K562 (cell line): ENCODE measurements around the gene NLGN4X. TPM values are rescaled to one million over a fixed set of nuclear protein-coding genes. Genes with fewer than 3 reads are reported as not detected.

ENCODE experiments used
- ATAC-seq: fragments of 200-7000 bp; cut with Tn5 transposase; 3 replicates; pipeline ENCODE4 v1.9.1; 2020; ENCODE audit warnings: moderate library complexity
- BruUV-seq: library from RNA; stranded (reverse); fragments of 400-500 nt; replicated peaks from 2 replicates; lab custom pipeline; 2021; lab: Mats Ljungman, UMichigan
- CTCF ChIA-PET: fragments of 300-600 bp; formaldehyde crosslinking; extraction: SDS; loops from one replicate; lab custom pipeline; 2021; ENCODE audit warnings: low intra/inter-chr PET ratio; lab: Yijun Ruan, JAX
- POLR2A ChIA-PET: fragments of 300-600, 350-650 bp; sonication (Branson Sonifier 250); formaldehyde crosslinking; extraction: SDS; loops from one replicate; lab custom pipeline; 2021; ENCODE audit warnings: antibody characterized with exemption, inconsistent platforms; lab: Yijun Ruan, JAX
- DNase-seq, 4 experiments: peaks; one replicate each; pipeline versions ENCODE4 v3.0.0 to v3.0.0-alpha.2; 2011 to 2018; ENCODE audit warnings: low spot score in 3 of 4, mixed read lengths in 3 of 4; ENCODE audit errors: extremely low read depth in 1 of 4
- FAIRE-seq: peaks from 2 replicates; lab custom pipeline; 2011; peaks lifted over from hg19 to GRCh38; lab: Jason Lieb, UNC
- H2AFZ ChIP-seq: 2 replicates; pipeline ENCODE4 v1.6.0; 2011; ENCODE audit warnings: low read depth, low read length, control low read depth, inconsistent platforms
- H3K27ac ChIP-seq: fragments of 200-600 bp; 3 replicates; pipeline ENCODE4 v1.8.0; 2011; ENCODE audit warnings: low read depth, mild to moderate bottlenecking, control low read depth, inconsistent platforms, low read length, moderate library complexity, mixed read lengths; ENCODE audit errors: extremely low read depth
- H3K27me3 ChIP-seq, 2 experiments: fragments of 300-600 bp in 1 of 2; 2 replicates in 1 of 2; 3 replicates in 1 of 2; pipeline versions ENCODE4 v1.6.0 to v1.8.0; 2011; ENCODE audit warnings: inconsistent platforms in 2 of 2, low read length in 2 of 2, mild to moderate bottlenecking in 1 of 2, mixed read lengths in 1 of 2, moderate library complexity in 1 of 2; ENCODE audit not compliant: control insufficient read depth in 2 of 2, insufficient read depth in 2 of 2
- H3K36me3 ChIP-seq: fragments of 300-600 bp; 3 replicates; pipeline ENCODE4 v1.8.0; 2011; ENCODE audit warnings: mild to moderate bottlenecking, low read length, inconsistent platforms; ENCODE audit not compliant: control insufficient read depth, insufficient read depth
- H3K4me1 ChIP-seq, 2 experiments: fragments of 200-600 bp in 1 of 2; replicated peaks in 1 of 2; 2 replicates in 1 of 2; 3 replicates in 1 of 2; pipeline versions ENCODE4 v1.5.1 to v1.8.0; 2011; ENCODE audit warnings: inconsistent platforms in 2 of 2, low read length in 2 of 2, mild to moderate bottlenecking in 1 of 2, mixed read lengths in 1 of 2, moderate library complexity in 1 of 2; ENCODE audit not compliant: control insufficient read depth in 2 of 2, insufficient read depth in 2 of 2
- H3K4me2 ChIP-seq: 2 replicates; pipeline ENCODE4 v1.6.1; 2011; ENCODE audit warnings: low read length, control low read depth, inconsistent platforms, mixed read lengths; ENCODE audit not compliant: insufficient read depth
- H3K4me3 ChIP-seq: fragments of 200-600 bp; sonication (generic), shearing (Covaris generic); 2 replicates; pipeline ENCODE4 v1.5.1; 2016; ENCODE audit warnings: control low read depth, inconsistent platforms
- H3K79me2 ChIP-seq: fragments of 200-600 bp; 3 replicates; pipeline ENCODE4 v1.8.0; 2011; ENCODE audit warnings: low read length, inconsistent platforms; ENCODE audit not compliant: control insufficient read depth, insufficient read depth
- H3K9ac ChIP-seq, 2 experiments: 2 replicates each; pipeline versions ENCODE4 v1.6.0 to v1.6.1; 2011; ENCODE audit warnings: low read depth in 2 of 2, low read length in 2 of 2, control low read depth in 1 of 2, inconsistent platforms in 1 of 2, mild to moderate bottlenecking in 1 of 2, mixed read lengths in 1 of 2; ENCODE audit not compliant: insufficient read depth in 1 of 2
- H3K9me1 ChIP-seq: one replicate; pipeline ENCODE4 v1.6.0; 2011; ENCODE audit warnings: inconsistent platforms, mild to moderate bottlenecking, low read length, moderate library complexity; ENCODE audit not compliant: control insufficient read depth, insufficient read depth
- H3K9me3 ChIP-seq: replicated peaks from 2 replicates; pipeline ENCODE4 v1.5.1; 2011; ENCODE audit warnings: low read depth, low read length, inconsistent platforms; ENCODE audit not compliant: control insufficient read depth, insufficient read depth
- H4K20me1 ChIP-seq: replicated peaks from 2 replicates; pipeline ENCODE4 v1.6.1; 2011; ENCODE audit warnings: low read length, inconsistent platforms, mixed read lengths; ENCODE audit not compliant: control insufficient read depth, insufficient read depth
- EWSR1 ChIP-seq: fragments of 450-650 bp; IDR thresholded peaks from 2 replicates; pipeline ENCODE4 v1.6.1; 2018; ENCODE audit warnings: borderline replicate concordance, mild to moderate bottlenecking, low read depth, moderate library complexity; ENCODE audit not compliant: partially characterized antibody
- PHTF2 ChIP-seq: fragments of 250-450 bp; sonication (Bioruptor Pico); IDR thresholded peaks from 2 replicates; pipeline ENCODE4 v1.5.0; 2021; ENCODE audit warnings: mild to moderate bottlenecking
- RERE ChIP-seq: sonication (generic); formaldehyde crosslinking; IDR thresholded peaks from 2 replicates; pipeline ENCODE4 v1.8.0; 2023; ENCODE audit warnings: missing genetic modification reagents, mild to moderate bottlenecking, borderline replicate concordance
- ZBTB7A ChIP-seq: IDR thresholded peaks from 2 replicates; pipeline ENCODE4 v1.6.1; 2011; ENCODE audit warnings: low read depth, mild to moderate bottlenecking, low read length, moderate library complexity, borderline replicate concordance; ENCODE audit not compliant: control insufficient read depth
- WGBS: fragments of 100-300 bp; shearing (Covaris generic); methylation state at CpG from one replicate; pipeline ENCODE4 v1.1.6; 2016; ENCODE audit warnings: low coverage, mixed read lengths; ENCODE audit not compliant: insufficient coverage; ENCODE audit errors: missing lambda C conversion rate; 5-methylcytosine and 5-hydroxymethylcytosine counted together
- in situ Hi-C: fragments of 300-500 bp; cut with MboI; formaldehyde crosslinking; loops from 4 replicates; pipeline ENCODE4 v1.15.0; 2018; ENCODE audit warnings: inconsistent platforms, mixed read lengths
- intact Hi-C: fragments of 100-400 bp; cut with micrococcal nuclease; formaldehyde crosslinking; loops from 2 replicates; pipeline ENCODE4 v1.14.2; 2022
- polyA plus RNA-seq, 8 experiments: library from polyadenylated mRNA; depleted of rRNA in 4 of 8; stranded (reverse) in 5 of 8; unstranded in 3 of 8; fragments of >200 nt; fragmentation: Nextera tagmentation in 2 of 8; fragmentation: Illumina TruSeq in 1 of 8; extraction: Ambion mirVana in 2 of 8; extraction: Trizol in 1 of 8; gene quantifications; 2 replicates each; pipeline versions ENCODE4 v1.2.1 to v1.2.3, GENCODE V29; 2011 to 2014; ENCODE audit warnings: inconsistent platforms in 1 of 8, missing spikeins in 1 of 8
- total RNA-seq, 7 experiments: library from RNA; depleted of rRNA in 6 of 7; stranded (reverse); fragments of >200 nt in 6 of 7; fragmentation: Illumina TruSeq in 2 of 7; extraction: Trizol in 2 of 7; gene quantifications; 2 replicates each; pipeline versions ENCODE4 v1.2.1 to v1.2.3, GENCODE V29; 2011 to 2021; ENCODE audit warnings: low replicate concordance in 1 of 7
- TF ChIP-seq, protein P1 (sequence below): fragments of 450-650 bp; formaldehyde crosslinking; IDR thresholded peaks from 2 replicates; pipeline ENCODE4 v1.4.0; 2020; ENCODE audit warnings: mild to moderate bottlenecking, moderate library complexity
- TF ChIP-seq, protein P2 (sequence below), 3 experiments: IDR thresholded peaks in 2 of 3; conservative IDR thresholded peaks in 1 of 3; 2 replicates each; pipeline ENCODE4 v1.5.1; 2011 to 2012; ENCODE audit warnings: low read length in 3 of 3, mild to moderate bottlenecking in 3 of 3, control low read depth in 2 of 3, improper control_type of control experiment in 1 of 3, inconsistent platforms in 1 of 3, low read depth in 1 of 3, mixed read lengths in 1 of 3, moderate library complexity in 1 of 3; ENCODE audit not compliant: insufficient read depth in 2 of 3

NLGN4X gene
- total and polyA plus RNA-seq, 9 of the 15 experiments (the other 6 are each of a cell fraction or from before 2014, with no cell fraction given), result 0.07 TPM; not detected in 8

DNA sequence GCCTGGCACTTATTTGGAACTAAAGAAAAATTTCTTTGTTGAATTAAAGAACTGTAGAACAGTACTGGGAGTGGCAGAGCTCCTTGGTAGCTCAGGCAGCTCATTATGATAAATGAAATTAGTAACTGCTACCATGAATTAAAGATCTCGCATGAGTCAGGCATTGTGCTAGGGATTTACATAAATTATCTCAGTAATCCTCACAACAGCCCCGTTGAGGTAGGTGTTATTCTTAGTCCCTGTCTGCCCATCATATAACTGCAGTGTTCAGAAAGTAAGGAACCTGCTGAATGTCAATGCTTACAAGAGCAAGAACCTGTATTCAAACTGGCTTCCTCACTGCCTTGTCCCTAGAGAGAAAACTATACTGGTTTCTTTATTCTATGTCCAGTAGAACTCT is 108.3 kb downstream of the NLGN4X start:
- ATAC-seq (no peak), DNase-seq (no peak), FAIRE-seq (no peak)
- Histone ChIP-seq H4K20me1 (no peaks in the 10 kb centered on the region), H3K4me2 (no peak overlapping the region), H3K27ac (no peak overlapping the region), H3K4me3 (no peak overlapping the region), H3K36me3 (no peaks in the 10 kb centered on the region), H3K9me3 (no peaks in the 10 kb centered on the region), H3K9ac (no peak overlapping the region), H2AFZ (no peak overlapping the region), H3K4me1 (no peaks in the 10 kb centered on the region), H3K9me1 (no peaks in the 10 kb centered on the region), H3K79me2 (no peaks in the 10 kb centered on the region), H3K27me3 (no peaks in the 10 kb centered on the region)
- POLR2A ChIA-PET, result no interaction called here
- 0% methylated on average over 2 of the region's 2 CpGs for WGBS
- in situ Hi-C loops, result no loop called here
- intact Hi-C loops, result no loop called here
- TF ChIP-seq, protein P1, sequence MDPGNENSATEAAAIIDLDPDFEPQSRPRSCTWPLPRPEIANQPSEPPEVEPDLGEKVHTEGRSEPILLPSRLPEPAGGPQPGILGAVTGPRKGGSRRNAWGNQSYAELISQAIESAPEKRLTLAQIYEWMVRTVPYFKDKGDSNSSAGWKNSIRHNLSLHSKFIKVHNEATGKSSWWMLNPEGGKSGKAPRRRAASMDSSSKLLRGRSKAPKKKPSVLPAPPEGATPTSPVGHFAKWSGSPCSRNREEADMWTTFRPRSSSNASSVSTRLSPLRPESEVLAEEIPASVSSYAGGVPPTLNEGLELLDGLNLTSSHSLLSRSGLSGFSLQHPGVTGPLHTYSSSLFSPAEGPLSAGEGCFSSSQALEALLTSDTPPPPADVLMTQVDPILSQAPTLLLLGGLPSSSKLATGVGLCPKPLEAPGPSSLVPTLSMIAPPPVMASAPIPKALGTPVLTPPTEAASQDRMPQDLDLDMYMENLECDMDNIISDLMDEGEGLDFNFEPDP, result no peak
- TF ChIP-seq ZBTB7A (no peak), EWSR1 (no peak), PHTF2 (no peak)
- CTCF ChIA-PET, result no interaction called here
- BruUV-seq, result no TSS peak

- Histone ChIP-seq H3K4me3 (no peak overlapping the region), H3K27ac (no peak overlapping the region), H3K4me2 (no peak overlapping the region), H4K20me1 (no peaks in the 10 kb centered on the region), H3K9me3 (no peaks in the 10 kb centered on the region), H3K4me1 (no peaks in the 10 kb centered on the region), H2AFZ (no peak overlapping the region), H3K36me3 (no peaks in the 10 kb centered on the region), H3K9ac (no peak overlapping the region), H3K79me2 (no peaks in the 10 kb centered on the region), H3K9me1 (no peaks in the 10 kb centered on the region), H3K27me3 (no peaks in the 10 kb centered on the region)
- POLR2A ChIA-PET, result no interaction called here
- no TSS peak for BruUV-seq
- DNase-seq (no peak), FAIRE-seq (no peak), ATAC-seq (no peak)
- TF ChIP-seq, protein P2, sequence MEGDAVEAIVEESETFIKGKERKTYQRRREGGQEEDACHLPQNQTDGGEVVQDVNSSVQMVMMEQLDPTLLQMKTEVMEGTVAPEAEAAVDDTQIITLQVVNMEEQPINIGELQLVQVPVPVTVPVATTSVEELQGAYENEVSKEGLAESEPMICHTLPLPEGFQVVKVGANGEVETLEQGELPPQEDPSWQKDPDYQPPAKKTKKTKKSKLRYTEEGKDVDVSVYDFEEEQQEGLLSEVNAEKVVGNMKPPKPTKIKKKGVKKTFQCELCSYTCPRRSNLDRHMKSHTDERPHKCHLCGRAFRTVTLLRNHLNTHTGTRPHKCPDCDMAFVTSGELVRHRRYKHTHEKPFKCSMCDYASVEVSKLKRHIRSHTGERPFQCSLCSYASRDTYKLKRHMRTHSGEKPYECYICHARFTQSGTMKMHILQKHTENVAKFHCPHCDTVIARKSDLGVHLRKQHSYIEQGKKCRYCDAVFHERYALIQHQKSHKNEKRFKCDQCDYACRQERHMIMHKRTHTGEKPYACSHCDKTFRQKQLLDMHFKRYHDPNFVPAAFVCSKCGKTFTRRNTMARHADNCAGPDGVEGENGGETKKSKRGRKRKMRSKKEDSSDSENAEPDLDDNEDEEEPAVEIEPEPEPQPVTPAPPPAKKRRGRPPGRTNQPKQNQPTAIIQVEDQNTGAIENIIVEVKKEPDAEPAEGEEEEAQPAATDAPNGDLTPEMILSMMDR (IDR thresholded peaks at IDR 0.05 in 2 of 3, conservative IDR thresholded peaks at IDR 0.05 in 1 of 3; ENCODE audit: insufficient read depth in 2 of 3, low read depth in 1 of 3, low read length in 3 of 3), result 0 out of 6 replicates have a peak, but pooled peaks of 1 of the 3 experiments have one; percentile 9
- TF ChIP-seq RERE (CRISPR knock-in tag), result no peak
- WGBS, result 0% methylated on average over 5 of the region's 5 CpGs
- in situ Hi-C loops, result no loop called here
- intact Hi-C loops, result no loop called here
- CTCF ChIA-PET, result no interaction called here
These were observed 133.2 kb downstream of the NLGN4X start for GRCh38 chrX:6095469-6095868.
